HG03025 (cell line): Measurements from ENCODE around the gene TYK2.
"Not testable (repeated sequence)": the region's sequence is repeated elsewhere in the genome, so short reads cannot be mapped to it uniquely, and the experiment has no call there.

Experiments
- ATAC-seq: cut with Tn5 transposase; IDR thresholded peaks from one replicate; pipeline ENCODE4 v1.9.1; 2021; ENCODE audit warnings: mild to moderate bottlenecking, moderate library complexity; ENCODE audit not compliant: unreplicated experiment, low FRiP score

The TYK2 gene

DNA sequence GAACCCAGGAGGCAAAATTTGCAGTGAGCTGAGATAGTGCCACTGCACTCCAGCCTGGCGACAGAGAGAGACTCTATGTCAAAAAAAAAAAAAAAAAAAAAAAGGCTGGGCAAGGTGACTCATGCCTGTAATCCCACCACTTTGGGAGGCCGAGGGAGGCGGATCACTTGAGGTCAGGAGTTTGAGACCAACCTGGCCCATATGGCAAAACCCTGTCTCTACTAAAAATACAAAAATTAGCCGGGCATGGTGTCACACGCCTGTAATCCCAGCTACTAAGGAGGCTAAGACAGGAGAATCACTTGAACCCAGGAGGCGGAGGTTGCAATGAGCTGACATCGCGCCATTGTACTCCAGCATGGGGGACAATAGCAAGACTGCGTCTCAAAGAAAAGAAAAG is 43.6 kb downstream of the TYK2 start:
- ATAC-seq: not testable (repeated sequence)

DNA sequence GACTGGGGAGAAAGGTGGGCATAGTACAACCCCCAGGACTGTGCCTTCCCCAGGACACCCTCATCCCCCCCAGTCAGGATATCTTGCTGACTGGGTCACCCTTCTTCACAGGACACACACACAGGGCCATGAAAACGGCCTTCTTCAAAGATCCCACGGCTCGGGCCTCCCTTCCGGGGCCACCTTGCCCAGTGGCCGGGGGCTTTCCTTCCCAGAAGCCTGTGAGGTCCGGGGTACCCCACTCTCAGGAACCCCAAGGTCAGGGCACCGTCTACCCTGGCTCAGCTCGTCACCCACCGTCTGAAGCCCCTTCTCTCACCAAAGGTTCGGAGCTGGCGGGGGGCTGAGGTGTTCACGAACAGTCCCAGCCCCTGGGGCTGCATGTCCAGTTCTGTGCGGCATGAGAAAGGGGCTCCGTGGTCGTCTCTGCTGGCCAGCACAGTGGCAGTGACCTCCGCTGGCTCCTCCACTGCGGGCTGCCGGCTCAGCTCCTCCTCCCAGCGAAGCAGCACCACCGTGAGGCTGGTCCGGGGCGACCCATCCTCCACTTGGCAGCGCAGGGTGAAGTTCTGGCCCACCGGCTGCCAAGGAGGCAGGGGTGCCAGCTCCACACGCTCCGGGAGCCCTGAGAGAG is 44.9 kb downstream of the TYK2 start:
- no peak for ATAC-seq

DNA sequence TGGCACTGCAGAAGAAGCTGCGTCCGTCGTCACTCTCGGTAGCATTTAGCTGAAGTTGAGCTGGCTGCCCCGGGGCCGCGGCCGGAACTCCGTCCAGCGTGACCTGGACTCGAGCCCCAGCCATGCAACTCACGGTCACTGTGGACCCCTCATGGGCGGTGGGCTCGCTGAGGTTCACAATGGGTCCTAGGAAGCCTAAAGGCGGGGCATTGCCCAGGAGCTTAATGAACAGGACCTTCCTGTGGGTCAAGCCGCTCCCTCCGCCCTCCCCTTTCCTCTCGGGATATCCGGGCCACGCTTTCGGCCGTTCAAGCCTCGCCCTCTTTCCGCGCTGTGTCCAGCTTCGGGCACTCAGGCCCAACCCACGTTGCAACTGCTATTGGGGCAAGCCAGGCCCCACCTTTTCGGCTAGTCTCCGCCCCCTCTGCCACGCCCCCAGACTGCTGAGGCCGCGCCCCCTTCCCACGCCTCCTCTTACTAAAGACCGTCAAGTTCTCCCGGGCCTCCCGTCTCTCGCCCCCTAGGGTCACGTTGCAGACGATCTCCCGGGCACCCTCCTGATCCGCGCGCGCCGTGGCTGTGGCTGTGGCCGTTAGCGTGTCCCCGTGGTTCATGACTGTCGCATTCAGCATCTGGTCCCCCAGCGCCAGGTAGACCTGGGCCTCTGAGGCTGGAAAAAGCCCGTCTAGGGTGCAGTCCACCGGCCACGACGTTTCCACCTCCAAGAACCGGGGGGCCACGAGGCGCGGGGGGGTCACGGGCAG is 45.6 kb downstream of the TYK2 start:
- no peak for ATAC-seq

DNA sequence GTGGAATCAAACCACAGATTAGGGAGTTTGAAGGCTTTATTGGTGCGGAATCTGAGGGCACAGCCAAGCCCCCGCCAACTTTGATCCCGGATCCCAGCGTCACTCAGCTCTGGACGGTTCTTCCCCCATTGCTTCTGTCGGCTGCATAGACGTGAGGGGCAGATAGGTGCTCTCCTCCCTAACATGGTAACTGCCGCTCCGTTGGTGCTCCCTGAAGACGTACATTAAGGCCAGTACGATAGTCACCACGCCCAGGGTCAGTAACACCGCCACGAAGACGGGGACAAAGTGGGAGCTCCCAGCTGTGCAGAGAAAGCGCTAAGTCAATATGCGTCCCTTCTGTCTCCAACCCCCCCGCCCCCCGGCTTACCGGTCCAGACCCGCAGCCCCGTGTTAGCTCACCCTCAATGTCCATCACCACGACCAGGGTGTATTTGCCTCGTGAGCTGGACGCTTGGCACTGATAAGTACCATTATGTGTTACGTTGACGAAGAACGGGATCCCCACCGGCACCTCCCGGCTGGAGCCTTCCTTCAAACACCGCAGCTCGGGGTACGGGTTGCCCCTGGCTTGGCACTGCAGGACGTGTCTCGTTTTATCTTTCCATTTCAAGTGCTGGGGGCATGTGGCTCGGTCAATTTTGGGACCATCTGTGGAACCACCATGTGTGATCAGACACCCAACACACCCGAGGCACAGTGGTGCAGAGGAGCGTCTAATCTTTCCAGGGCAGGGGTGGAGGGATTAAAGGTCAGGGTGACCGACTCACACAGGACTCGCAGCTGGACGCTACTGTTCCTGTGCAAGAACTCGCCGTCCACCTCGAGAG is 46.4 kb downstream of the TYK2 start:
- no peak for ATAC-seq

DNA sequence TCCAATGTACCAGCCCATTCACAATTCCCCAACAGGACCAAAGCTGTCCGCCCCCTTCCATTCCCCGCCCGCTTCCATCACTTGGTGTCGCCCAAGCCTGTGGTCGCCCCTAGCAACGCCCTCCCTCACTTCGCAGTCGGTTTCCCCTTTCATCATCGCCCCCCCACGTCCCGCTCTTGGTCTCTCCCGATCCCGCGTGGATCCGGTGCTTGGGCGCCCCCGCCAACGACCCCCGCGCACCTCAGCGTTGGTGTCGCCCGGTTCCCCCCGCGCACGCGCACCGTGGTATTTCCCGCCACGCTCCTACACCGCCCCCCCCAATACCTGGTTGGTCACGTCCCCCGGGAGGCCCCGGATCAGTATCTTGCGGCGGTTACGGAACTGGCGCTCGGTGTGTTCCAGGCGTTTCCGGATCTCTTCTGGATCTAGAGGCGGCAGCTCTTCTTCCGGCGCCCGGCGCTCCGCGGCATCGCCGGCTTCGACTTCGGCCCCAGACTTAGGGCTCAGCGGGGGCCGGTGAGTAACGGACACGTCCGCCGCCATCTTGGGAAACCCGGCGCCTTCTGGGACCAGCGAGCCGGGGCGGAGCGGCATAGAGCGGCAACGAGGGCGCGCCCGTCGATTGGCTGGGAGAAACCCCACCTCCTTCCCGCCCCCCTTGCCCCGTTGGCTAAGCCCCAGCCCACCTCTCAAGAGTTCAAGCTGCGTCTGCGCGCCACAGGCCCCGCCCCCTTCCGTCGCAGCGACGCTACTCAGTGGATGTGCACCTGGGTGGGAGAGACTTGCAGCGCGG is 47.2 kb downstream of the TYK2 start, which contains the start of gene RAVER1:
Gene RAVER1 (minus strand): TSS at position 565 of the 793 bp plus-strand sequence. CDS start 22 bp downstream, at position 543.
- ATAC-seq: peak; percentile 74

DNA sequence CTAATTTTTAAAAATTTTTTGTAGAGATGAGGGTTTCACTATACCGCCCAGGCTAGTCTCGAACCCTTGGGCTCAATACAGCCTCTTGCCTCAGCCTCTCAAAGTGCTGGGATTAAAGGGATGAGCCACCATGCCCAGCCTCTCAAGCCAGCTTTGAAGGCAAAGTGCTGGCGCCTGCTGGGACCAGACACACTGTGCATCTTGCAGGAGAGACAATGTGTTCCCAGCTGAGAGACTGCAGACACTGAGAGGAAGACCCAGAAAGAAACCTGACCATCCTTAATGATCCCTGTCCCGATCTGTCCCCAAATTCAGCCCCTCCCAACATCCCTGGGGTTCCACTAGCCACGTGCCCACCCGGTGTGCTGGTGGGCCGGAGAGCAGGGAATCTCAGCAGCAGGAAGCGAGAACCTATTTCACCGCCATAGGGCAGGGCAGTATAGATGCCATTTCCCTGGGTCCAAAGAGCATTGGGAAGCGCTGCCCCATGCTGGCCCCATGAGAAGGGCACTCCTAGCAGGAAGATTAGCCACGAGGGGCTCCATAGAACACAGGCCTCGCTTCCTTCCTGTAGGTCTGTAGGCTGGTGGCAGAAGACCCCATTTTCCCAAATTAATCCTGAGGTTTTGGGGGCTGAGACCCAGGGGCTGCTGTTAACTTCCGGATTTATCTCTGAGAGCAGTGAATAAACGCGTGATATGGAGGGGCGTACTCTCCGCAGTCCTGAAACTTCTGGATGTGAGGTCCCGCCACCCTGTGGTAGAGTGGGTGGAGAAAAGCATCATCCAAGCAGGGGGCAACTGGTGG is 48.0 kb downstream of the TYK2 start:
- ATAC-seq: no peak

DNA sequence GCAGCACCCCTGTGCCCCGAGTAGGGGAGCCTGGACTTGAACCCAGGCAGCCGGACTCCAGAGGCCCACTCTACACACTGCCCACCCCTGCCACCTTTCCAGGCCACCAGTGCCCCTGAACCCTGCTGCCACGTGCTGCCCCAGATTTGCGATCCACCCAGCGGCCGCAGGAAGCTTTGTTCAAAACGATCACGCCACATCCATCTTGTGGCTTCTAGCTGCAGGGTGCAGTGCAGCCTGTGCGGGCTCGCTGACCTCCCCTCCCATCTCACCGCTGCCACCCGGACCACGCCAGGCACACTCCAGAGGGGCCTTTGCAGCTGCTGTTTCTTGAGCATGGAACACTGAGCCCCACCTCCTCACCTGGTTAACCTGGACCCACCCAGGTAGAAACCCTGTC is 50.8 kb downstream of the TYK2 start:
- ATAC-seq: no peak

DNA sequence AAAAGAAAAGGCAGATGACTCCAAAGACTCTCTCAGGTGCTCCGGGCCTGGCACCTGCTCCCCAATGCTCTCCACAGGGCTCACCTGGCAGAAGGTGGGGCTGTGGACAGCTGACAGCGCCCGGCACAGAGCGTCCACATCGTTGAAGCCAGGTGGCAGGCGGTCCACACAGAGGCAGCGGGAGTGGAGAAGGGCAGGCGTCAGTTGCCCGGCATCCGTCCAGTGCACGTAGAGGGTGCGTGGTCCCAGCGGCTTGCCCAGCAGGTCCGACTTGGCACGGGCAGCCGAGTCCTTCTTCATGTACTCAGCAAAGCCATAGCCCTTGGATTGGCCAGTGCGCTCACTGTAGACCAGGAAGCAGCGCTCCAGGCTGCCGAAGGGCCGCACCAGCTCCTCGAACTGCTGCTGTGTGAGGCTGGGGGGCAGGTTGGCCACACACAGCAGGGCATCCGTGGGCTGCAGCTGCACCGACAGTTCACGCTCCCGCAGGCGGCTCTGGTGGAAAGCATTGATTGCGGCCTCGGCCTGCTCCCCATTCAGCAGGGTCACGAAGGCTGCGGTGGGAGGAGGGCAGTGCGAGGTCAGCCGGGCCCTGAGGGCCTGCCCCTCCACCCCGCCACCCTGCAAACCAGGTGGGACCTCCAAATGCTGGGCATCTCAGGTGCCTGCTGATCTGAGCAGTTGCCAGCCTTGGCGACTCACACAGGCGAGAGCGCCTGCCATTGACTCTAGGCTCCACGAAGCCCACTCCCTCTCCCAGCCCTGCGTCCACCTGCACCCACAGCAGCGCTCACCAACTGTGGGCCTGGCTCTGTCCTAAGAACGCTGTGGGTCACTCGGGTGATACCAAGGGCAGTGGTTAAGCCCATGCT is 51.6 kb downstream of the TYK2 start:
- no peak for ATAC-seq

DNA sequence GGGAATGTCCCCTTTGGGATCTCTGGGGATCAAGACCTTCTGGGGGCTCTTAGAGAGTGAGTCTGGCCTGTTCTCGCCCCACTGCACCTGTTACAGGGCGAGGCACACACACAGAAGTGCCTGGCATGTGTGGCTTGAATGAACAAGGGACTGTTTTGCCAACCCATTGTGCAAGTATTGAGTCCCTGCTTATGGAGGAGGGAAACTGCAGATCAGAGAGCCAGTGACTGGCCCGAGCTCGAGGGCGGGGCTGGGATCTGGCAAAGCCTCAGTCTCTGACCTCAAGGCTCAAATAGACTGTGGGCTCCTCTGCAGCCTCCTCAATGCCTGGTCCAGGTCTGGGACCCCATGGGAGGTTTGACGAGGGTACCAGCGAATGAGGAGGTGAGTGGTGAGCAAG is 52.6 kb downstream of the TYK2 start:
- ATAC-seq: no peak

DNA sequence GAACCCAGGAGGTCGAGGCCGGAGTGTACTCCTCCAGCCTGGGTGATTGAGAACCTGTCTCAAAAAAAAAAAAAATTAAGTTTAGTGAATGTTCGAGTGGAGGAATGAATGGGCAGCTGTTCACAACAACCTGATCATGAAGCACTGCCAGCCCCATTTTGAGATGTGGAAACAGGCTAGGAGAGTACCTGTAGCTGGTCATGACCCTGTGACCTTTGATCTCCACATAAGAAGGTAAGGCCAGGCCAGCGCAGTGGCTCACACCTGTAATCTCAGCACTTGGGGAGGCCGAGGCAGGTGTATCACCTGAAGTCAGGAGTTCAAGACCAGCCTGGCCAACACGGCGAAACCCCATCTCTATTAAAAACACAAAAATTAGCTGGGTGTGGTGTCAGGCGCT is 54.6 kb downstream of the TYK2 start:
- no peak for ATAC-seq

DNA sequence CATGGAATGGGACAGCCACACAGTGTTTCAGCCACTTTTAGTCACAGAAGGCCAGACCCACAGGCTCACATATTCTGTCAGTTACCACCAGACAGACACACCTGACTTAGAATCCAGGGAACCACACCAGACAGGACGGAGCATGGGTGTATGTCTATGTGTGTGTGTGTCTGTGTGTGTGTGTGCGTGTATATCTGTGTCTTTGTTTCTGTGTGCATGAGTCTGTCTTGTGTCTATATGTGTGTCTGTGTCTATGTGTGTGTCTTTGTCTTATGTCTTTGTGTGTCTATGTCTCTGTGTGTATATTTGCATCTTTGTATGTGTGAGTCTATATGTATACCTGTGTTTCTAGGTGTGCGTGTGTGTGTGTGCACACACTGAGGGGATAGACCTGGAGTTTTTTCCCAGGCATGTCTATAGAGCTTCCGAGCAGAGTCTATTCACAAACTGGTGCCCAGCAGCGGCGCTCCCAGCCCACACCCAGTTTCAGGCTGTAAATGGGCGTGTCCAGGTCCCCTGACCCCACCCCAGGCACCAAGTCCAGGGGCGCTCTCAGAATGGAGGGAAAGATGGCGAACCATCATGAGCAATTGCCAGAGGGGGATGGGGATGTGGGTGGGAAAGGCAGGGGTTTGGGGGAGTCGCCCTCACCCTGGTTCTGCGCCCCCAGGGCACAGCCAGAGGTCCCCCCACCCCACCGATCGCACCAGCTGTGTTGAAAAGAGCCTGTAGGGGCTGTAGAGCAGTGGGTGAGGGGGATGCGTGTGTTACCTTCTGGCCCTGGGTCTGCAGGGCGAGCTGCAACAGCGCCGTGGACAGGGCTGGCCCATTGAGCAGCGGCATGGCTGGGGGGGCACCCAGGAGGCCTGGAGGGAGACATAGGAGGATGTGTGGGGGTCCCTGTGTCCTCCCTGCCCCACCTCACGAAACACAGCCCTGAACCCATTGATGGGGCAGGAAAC is 58.2 kb downstream of the TYK2 start:
- no peak for ATAC-seq

DNA sequence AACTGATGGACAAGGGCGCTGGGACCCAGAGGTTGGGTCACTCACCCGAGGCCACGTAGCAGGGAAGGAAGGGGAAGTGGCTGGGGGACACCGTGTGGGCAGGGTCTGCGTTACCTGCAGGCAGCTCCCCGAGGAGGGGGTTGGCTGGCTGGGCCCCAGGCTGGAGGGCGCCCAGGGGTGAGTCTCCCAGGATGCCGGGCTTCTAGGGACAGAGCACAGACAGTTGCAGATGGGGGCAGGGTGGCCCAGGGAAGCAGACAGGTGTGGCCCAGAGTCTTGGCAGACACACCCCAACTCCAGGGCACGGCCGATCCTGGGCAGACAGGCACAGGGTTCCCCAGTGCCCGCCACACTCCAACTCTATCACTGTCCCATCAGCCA is 59.0 kb downstream of the TYK2 start:
- no peak for ATAC-seq

DNA sequence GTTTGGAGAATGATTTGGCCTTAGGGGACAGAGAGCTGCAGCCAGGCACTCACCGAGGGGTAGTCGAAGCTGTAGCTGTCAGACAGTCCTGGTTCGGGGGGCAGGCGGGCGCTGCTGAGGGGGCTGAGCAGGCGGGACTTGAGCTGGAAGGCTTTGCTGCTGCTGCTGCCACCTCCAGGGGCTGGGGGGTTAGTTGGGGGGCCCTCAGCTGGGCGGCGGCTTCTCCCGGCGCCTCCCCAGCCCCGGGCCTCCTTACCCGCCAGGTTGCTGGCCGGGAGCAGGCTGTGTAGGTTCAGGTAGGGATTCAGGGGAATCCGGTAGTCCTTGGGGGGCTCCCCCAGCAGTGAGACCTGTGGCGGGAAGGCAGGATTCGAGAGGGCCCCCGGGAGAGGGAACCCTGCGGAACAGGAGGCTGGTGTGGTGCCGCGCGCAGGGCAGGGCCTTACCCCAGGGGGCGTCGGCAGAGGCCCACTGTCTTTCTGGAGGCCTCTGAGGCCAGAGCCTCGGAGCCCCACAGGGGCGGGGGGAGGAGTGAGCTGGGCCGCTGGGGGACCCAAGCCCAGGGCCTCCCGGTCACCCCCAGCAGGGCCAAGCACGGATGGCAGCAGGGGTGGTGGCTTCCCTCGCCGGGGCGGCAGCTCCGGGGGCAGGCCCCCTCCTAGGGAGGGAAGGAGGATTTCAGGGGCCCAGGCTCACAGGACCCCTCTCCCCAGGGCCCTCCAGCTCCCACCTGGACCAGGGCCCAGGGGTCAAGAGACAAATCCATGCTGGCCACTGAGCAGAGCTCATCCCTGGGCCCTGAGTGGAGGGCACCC is 59.6 kb downstream of the TYK2 start:
- ATAC-seq: no peak

DNA sequence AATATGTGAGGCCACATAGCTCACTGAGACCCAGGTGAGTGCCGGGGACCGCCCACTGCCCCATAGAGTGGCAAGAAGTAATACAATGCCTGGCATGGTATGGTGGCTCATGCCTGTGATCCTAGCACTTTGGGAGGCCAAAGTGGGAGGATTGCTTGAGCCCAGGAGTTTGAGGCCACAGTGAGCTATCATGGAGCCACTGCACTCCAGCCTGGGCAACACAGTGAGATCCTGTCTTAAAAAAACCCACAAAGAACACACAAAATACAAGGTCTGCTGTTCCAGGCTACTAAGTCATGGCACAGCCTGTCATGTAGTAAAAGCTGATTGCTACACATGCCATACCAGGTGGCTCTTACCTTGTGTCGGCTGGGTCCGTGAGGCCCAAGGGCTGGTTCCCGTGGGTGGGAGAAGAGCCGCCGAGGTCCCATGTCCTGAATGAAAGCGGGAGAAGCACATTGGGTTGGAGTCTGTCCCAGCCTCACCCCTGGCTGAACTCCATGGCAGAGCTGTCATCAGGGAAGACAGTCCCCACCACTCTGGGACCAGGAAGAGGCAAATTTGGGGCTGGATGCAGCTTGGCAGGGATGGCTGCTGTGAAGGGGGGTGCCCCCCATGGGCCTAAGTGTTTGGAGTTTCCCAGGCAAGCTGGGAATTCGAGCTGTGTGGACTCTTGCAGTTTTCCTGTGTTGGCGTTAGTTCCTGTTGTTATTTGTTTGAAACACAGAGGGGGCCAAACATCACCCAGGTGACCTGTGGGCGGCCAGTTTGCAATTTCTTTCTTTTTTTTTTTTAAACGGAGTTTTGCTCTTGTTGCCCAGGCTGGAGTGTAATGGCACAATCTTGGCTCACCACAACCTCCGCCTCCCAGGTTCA is 61.3 kb downstream of the TYK2 start:
- no peak for ATAC-seq

DNA sequence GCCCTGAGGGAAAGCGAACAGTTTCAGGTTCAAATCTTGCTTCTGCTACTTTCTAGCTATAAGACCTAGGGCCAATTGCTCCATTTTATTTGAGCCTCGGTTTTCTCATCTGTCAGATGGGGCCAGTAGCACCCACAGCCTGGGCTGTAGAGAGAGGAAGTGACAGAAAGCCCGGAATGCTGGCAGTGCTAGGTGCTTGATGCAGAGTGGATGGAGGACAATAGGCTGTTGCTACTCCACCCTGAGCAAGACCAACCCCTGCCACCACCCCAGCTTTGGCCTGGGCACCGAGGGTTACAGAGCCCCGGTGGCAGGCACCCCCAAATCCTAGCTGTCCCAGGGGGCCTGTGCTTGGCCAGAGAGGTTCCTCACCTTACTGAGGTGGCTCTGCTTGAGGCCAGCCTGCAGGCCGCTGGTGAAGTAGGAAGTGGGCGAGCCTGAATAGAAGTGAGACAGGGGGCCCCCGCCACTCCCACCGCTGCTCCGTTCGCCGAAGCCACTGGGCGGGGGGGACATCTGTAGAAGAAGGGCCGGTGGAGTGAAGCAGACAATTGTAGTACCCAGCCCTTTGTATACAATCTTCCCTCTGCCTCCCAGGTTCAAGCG is 62.4 kb downstream of the TYK2 start:
- ATAC-seq: no peak
